Activated CD4-positive, alpha-beta T cell treated with anti-CD3 and anti-CD28 coated beads for 48 hours (primary cell): ENCODE results near the gene DYNLRB1.

Source experiments
- DNase-seq: peaks from one replicate; pipeline ENCODE4 v3.0.0-alpha.2; 2020

DYNLRB1 gene

DNA sequence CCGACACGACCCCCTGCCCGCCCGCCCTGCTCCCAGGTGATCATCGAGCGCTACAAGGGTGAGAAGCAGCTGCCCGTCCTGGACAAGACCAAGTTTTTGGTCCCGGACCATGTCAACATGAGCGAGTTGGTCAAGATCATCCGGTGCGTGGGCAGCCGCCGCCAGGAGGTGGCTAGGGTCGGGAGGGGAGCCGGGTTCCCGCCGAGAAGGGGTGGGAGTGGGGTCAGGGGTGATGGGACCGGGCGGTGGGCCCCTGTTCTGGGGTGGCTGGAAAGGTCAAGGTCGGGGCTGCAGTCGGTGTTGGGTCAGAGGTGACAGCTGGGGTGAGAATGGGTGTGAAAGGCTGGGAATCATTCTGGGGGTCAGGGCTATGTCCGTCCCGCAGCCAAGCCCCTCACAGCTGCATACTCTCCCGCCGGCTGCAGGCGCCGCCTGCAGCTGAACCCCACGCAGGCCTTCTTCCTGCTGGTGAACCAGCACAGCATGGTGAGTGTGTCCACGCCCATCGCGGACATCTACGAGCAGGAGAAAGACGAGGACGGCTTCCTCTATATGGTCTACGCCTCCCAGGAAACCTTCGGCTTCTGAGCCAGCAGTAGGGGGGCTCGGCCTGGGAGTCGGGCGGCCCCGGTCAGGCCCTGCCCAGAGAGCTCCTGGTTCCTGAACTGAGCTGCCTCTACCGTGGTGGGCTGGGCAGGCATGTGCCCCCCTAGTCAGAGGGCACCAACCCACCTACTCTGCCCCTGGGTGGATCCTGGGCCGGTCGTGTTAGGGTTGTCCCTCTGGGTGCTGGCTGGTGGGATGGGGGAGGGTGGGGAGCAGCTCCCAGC is 43.3 kb downstream of the DYNLRB1 start:
- no peak for DNase-seq

DNA sequence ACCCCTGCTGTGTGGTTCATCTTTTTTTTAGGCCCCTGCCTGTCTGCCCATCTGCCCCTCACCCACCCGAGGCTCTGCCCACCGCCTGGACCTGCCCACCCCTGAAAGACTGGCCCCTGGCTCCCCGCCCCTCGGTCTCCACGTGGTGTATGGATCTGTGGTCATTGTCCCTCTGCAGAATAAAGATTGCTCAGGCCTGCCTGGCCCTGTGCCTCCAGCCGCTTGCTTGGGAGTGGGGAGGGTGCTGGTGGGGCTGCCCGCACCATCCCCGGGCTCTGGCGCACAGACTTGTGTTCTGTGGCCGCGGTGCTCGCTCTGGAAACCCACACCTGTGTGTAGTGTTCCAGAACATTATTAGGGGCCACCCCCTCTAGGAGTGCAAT is 43.9 kb downstream of the DYNLRB1 start:
- no peak for DNase-seq

DNA sequence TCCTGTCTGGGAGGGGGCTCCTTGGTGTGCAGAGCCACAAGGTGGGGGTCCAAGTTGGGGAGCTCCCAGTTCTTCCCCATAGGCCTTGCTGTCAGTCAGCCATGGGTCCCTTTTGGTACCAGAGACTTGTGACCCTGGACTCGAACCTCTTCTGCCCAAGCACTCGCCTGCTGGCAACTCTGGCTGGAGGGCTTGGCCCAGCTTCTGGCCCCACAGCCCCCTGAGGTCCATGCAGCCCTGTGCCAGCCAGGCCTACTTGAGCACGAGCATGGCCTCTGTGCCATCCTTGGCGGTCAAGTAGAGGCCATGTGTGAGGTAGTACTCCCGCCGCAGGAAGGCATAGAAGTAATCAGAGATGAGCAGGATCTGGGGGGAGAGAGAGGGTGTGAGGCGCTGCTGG is 44.4 kb downstream of the DYNLRB1 start:
- no peak for DNase-seq

DNA sequence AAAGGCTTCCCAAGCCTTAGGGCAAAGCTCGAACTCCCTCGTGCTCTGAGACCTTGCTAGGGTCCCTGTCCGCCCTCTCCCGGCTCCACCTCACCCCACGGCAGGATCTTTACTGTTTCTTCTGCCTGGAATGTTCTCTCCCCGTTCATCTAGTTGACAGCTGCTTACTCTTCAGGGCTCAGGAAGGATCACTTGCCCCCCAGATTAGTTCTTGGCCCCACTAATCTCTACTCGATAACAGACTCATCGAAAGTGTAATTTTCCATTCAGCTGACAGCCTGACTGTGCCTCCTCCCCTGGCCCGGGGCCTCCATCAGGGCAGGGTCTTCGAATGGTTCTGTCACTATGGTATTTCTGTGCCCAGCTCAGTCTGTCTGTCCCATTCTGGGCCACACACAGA is 45.4 kb downstream of the DYNLRB1 start:
- no peak for DNase-seq

DNA sequence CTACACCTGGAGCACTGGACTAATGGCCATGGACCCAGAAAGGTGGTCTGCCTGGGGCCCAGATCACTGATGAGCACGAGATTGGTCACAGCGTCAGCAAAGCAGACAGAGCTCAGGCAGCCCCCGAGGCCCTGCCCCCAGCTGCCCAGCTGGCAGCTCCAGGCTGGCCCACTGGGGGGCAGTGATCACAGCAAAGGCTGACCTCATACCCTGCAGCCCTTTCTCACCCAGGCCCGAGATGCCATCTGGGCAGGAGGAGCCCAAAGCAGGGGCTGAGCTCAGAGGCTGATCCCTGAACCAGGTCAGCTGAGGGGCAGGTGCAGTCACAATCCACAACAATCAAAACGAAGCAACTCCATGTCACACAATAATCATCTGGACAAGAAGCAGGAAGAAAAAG is 46.4 kb downstream of the DYNLRB1 start:
- peak; percentile 24 for DNase-seq

DNA sequence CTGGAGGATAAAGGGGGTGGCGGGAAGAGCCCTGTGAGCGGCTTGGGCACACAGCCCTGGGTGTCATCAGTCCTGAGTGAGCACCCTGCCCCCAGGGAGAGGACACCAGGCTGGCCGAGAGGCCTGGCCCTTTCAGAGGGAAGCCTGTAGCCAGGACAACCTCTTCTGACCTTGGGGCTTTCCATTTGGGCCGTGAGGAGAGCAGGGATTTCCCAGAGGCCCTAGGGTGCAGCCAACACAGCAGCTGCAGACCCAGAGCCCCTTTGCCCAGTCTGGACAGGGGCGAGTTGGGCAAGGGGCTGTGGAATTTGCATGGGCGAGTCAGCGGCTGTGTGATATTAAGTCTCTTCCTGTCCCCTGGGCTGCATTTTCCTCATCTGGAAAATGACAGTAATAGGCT is 48.6 kb downstream of the DYNLRB1 start:
- no peak for DNase-seq

DNA sequence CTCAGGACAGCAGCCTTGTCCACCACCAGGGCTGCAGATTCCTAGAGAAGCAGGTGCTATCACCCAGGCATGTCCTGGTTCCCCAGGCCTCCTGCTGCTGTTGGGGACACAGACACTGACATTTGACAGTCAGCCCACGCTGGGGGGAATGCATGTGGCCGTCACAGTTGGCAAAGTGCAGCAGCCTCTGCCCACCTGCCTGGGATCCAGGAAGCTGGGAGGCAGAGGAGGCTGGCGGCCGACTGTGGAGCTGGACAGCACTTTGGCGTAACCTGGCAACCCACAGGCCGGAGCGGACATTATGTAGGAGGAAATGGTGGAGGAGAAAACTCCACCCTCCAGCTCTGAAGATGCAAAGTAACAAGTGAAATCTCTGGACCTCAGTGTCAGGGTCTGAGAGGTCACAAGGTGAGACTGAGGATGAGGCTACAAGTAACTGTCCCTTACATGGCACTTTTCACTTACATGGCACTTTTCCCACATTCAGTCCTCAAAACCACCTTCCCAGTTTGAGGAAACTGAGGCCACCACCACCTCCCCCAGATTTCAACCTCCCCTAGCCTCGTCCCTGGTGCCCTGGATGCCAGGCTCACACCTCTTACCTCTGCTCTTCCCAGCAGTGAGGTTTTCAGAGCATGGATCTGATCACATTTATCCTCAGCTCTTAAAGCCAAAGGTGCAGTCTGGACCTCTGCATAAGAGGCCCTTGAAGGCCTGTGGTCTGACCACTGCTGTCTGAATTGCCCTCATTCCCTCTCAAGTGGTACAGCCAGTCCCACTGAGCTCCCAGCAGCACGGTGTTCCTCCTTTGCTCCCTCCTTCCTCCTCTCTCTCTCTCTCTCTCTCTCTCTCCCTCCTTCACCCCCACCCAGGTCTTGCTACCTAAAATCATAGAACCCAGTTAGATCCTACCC is 51.0 kb downstream of the DYNLRB1 start:
- no peak for DNase-seq

DNA sequence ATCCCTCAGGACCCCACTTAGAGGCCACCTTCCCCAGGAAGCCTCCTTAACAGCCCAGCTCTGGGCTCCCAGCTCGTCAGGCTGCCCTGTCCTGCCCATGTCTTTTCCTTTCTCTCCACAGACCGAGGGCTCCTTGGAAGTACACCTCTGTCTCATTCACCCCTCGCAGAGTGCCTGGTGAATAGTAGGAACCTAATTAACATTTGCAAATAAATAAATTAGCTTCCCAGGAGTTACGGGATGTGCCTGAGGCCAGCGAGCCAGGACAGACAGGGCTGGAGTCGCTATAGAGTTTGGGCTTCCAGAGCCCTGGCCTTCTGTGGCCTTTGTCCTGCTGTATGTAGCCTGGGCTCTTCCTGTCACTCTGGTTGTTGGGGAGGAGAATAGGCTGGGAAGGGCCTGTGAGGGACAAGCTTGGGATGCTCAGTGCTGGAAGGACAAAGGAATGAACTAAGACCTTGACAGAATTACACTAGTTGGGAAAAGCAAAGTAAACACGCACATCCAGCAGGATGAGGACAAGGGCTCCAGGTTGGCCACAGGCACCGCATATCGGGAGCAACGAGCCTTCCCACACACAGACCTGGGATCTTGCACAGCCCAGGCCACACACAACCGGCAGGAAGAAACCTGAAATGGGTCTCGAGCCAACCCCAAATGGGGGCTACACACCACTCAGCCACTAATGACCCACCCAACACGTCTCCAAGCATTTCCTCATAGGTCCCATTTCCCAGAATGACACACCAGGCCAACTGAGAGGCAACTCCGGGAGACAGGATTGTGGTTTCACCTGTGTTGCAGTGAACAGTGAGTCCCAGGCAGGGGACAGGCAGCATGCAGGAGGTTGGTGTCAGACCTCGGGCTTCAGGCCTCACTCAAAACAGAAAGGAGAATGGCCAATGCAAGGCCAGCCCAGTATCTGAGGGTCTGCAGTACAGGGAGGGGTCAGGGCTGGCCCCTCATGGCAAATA is 52.0 kb downstream of the DYNLRB1 start:
- no peak for DNase-seq

DNA sequence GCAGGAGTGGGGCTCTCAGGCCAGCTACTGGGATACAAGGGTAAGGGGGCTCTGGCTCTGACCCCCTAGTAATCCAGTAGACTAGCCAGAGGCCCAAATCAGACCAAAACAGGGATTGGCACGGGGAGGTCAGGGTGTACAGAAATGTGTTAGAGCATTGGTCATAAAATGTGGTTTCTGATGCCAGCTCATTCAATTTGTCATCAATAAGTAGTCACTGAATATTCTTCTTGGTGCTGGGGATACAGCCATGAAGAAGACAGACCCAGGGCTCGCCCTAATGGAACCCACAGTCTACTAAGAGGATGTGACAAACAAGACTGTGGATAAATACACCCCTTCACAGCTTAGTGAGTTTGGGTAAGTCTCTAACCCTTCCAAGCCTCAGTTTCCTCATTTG is 53.4 kb downstream of the DYNLRB1 start:
- DNase-seq = no peak

DNA sequence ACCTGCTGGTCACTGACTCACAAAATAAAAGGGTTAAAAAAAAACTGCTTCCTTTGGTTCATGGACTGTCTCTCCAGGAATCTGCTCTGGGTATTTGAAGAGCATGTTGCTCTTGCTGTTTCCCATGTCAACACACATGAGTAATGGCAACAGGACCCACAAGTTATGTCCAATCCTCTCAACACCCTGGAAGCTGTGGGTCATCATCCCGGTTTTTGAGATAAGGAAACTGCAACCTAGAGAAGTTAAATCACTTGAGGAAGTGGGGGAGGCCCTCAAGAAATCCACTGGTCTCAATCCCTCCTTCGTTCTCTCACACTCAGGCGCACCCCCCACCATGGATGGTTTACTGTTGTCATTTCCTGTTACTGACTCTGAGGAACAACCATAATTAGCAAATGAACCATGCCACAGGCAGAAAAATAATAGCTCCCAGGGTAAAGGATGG is 54.7 kb downstream of the DYNLRB1 start:
- no peak for DNase-seq

DNA sequence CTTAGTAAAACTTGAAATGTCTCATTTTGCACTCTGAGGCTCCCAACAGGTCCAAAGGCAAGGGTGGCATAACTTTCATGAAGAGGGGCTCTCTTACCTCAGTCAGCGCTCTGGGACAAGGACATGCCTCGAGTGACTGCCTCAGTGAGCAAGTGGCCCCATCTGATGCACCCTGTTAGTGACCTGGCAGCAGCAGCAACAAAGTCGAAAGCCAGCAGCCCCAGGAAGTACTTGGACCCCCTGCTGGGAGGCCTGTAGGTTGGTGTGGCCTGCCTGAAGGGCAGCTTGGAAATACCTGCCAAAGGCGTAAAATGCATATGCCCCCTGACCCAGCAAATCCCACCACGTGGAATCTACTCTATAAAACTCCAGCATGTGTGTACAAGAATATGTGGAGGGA is 55.5 kb downstream of the DYNLRB1 start:
- DNase-seq = no peak

DNA sequence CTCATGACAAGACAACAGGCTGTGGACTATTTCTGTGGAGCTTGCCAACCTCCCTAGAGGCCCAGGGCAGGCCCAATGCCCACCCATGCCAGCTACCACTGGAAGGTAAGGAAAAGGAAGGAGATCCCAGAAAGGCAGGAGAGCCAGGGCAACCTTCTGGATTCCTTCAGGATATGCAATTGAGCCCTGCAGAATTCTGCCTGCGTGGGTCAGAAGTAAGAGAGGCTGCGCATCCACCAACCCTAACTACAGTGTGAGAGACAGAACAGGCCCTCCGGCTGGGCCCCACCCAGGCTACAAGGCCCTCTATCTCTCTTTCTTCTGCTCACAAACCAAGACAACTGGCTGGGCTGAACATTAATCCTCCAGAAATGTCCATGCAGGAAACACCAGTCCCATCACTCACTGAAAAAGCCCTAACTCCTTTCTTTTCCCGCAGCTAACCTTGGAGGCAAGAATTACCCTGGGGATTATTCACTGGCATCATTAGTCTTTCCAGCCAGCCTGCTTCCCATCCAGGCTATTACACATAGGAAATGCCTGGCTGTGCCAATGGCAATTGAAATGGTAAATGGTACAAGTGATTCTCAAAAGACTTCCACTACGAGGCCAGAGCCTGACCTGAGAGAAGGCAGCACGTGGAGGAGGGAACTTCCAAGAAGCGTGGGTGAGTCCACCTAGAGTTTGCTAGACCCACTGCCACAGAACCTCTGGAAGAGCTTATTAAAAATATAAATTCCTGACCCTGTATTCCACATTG is 57.5 kb downstream of the DYNLRB1 start:
- no peak for DNase-seq

DNA sequence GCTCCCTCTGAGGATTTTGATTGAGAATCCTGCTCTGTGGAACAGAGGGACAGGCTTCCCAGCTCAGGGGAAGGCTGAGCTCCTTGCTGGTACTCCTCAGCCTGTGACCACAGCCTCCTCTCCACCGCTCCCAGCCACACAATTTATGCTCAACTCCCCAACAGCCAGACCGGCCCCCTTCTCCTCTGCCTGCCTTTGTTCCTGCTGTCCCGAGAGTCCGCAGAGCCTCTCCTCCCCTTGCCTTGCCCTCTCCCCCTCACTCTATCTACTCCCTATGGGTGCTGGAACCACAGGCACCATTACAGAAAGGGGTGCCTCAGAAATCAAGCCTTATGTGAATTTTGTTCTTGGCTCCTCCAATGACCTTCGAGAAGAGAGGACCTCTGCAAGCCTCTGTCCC is 58.2 kb downstream of the DYNLRB1 start:
- DNase-seq = no peak

DNA sequence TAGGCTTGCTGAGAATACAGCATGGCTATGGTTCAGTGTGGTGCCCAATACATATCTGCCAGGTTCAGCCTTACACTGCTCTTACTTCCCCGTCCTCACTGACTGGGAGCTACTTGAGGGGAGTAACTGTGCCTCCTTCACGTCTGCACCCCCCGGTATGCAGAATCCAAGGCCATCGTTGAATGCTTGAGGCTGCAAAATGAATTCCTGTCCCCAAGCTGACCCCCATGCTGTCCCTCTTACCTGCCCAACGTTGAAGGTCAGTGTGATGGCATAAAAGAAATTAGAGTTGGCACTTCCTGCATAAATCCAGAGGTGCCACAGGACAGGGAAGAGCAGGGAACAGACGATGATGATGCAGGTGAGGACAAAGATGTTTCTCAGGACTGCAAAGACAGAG is 58.6 kb downstream of the DYNLRB1 start:
- no peak for DNase-seq

DNA sequence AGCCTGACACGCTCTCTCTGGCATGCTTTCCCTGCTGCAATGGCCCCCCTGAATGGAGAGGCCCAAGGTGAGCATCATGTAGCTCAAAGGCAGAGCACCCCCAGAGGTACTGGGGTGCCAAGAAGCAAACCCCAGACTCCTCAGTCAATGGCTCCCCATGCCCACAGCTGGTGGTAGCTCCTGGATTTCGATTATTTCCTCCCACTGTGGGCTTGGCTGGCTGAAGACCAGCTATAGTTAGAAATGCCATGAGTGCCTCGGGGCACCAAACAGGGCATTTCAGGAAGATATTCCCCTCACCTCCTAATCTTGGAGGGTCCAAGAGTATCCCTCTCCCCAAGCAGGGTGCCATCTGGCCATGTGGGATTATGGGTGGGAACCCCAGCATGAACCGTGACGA is 59.0 kb downstream of the DYNLRB1 start:
- DNase-seq = no peak

DNA sequence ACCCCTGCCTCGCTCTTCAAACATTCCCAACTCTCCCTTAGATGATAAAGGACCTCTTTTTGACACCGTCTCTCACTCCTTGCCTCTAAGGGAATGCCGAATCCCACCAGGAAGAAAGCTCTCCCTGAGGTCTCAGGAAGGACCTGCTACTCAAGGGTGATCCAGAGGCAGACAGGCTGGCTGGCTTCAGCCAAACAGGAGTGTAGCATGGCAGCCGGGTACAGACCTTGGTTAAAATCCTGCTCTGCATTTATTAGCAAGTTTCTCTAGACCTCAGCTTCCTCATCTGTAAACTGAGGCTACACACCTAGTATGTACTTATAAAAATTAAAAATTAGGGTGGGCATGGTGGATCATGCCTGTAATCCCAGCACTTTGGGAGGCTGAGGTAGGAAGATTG is 59.5 kb downstream of the DYNLRB1 start:
- DNase-seq = no peak

DNA sequence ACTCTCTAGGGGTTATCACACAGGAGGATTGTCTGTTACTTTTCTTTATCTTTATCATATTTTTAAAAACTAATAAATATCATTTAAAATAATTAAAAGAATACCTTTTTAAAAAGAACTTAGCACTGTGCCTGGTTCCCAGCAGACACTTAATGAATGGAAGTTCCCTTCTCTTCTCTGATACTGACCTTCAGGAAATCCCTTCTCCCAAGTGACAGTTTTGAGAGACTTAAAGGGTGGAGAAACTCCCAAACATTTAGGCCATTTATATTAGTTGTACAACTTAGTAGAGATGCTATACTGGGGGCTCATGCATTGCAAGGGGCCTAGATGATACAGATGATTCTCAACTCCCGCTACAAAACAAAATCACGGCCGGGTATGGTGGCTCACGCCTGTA is 60.8 kb downstream of the DYNLRB1 start:
- no peak for DNase-seq

DNA sequence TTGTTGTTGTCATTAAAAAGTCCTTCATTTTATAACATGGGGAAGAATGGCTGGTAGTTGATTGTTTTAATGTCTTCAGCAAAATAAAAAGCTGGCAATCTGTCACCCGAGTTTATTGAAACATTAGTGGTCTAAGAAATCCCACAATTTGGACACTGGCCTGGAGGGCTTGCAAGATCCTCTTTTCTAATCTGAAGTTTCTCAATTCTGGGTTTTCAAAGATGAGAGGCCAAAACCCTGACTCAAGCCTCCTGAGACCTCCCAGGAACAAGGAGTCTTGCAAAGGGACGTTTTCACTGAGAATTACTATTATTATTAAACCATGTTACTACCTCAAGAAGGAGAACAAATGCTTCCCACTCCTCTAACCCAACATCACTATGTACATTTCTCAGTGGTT is 61.8 kb downstream of the DYNLRB1 start:
- DNase-seq = no peak

DNA sequence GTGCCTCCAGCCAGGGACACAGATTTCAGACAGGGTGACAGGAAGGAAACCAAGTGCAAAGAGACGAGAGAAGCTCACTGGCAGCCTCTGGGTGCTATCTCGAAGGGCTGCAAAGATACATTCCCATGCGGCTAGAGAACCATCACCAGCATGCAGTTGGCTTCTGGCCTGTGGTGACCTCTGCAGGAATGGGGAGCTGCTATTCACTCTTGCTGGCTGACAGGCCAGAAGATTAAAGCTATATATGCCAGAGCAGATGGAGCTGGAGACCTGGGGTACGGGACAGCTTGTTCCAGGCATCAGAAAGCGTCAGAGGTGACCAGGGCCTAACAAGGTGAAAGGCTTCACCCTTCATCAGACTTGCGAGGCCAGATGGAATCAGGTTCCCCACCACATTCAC is 62.3 kb downstream of the DYNLRB1 start:
- no peak for DNase-seq

DNA sequence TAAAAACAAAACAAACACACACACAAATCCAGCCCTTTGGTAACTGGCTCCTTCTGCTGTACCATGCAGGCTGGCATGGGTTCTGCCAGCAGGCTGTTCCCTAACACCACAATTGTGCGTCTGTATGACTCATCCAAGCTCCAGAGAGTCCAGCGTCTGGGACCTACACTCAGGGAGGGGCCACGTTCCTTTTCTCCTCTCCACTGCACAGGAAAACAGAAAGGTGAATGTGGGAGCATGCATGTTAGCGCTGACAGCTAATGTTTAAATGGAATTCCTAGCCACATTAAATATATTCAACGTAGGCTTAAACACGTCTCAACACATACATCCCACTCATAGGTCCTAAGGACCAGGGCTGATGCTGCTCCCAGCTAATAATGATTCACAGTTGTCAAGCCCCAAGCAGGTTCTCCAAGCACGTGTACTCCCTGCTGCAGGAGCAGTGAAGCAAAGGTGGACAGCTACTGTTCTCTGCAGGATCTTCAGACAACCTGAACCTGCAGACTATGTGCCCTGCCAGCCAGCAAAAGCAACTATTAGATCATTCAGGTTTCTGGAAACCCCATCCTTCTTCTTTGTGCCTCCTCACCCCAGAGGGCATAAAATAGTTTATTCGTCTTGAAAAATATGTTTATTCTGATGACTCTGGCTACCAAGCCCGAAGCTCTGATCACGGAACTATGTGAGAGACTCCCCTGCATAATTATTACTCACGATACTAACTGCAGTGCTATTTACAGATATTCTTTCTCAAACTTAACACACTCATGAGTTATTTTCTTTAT is 63.2 kb downstream of the DYNLRB1 start:
- no peak for DNase-seq
